ENCODE data around the gene NEMF.
A peak's percentile ranks its signal among the peaks of the same experiment; 100 is the strongest.

Gene NEMF

GRCh38 chr14:49863487-49864281 is 11.1 kb upstream of the NEMF start:
- DNase-seq (ENCODE audit: low read depth in 1 of 2, low spot score in 1 of 2) = no peak
- Histone ChIP-seq H3K27me3 (ENCODE audit: insufficient read depth, poor library complexity, severe bottlenecking) (no peaks in the 10 kb centered on the region), H3K4me3 (replicated peaks; ENCODE audit: insufficient read depth, low read length) (peak overlapping the region; percentile 77), H3K27ac (replicated peaks) (peak overlapping the region; percentile 87)
- TF ChIP-seq SPI1 (IDR thresholded peaks at IDR 0.05; ENCODE audit: borderline replicate concordance, low read depth) = no peak
- no peak for TF ChIP-seq CTCF (IDR thresholded peaks at IDR 0.05; ENCODE audit: insufficient read depth, low read length)
- no peak for TF ChIP-seq POLR2AphosphoS5 (IDR thresholded peaks at IDR 0.05; ENCODE audit: low read depth)
- TF ChIP-seq GABPA (IDR thresholded peaks at IDR 0.05; ENCODE audit: low read depth) = no peak
- TF ChIP-seq REST (IDR thresholded peaks at IDR 0.05; ENCODE audit: insufficient replicate concordance, low read depth) = no peak

GRCh38 chr14:49862089-49862673 is 9.6 kb upstream of the NEMF start:
- peak; percentile 64 to 87 for DNase-seq (ENCODE audit: low read depth in 1 of 2, low spot score in 1 of 2)

More at GRCh38 chr14:49862089-49862673, 9.6 kb upstream of the NEMF start:
- Histone ChIP-seq H3K4me3 (replicated peaks; ENCODE audit: insufficient read depth, low read length) (peak overlapping the region; percentile 53), H3K27ac (replicated peaks) (peak overlapping the region; percentile 87), H3K27me3 (ENCODE audit: insufficient read depth, poor library complexity, severe bottlenecking) (no peaks in the 10 kb centered on the region)
- TF ChIP-seq CTCF (IDR thresholded peaks at IDR 0.05; ENCODE audit: insufficient read depth, low read length) (peak; percentile 100), GABPA (IDR thresholded peaks at IDR 0.05; ENCODE audit: low read depth) (no peak), POLR2AphosphoS5 (IDR thresholded peaks at IDR 0.05; ENCODE audit: low read depth) (no peak), SPI1 (IDR thresholded peaks at IDR 0.05; ENCODE audit: borderline replicate concordance, low read depth) (no peak), REST (IDR thresholded peaks at IDR 0.05; ENCODE audit: insufficient replicate concordance, low read depth) (peak; percentile 48)

Data from HL-60 (cell line).